Sciatic nerve (tissue), 2 donors: ENCODE measurements around the gene MR1. TPM values are rescaled to one million over a fixed set of nuclear protein-coding genes. Genes with fewer than 3 reads are reported as not detected.
A peak's percentile ranks its signal among the peaks of the same experiment; 100 is the strongest.

ENCODE experiments used
- ATAC-seq: fragments of 200-7000 bp; cut with Tn5 transposase; one replicate; pipeline ENCODE4 v1.9.1; 2020; ENCODE audit warnings: mild to moderate bottlenecking, moderate library complexity
- DNase-seq: peaks from one replicate; pipeline ENCODE4 v3.0.0-alpha.2; 2020; ENCODE audit warnings: low spot score
- intact Hi-C: fragments of 100-400 bp; cut with DNase I; formaldehyde crosslinking; loops from one replicate; pipeline ENCODE4 v1.14.2; 2022
- total RNA-seq: library from RNA; stranded (reverse); fragmentation: NEBNext Ultra II Directional; extraction: Animal tissue kit (Norgen Biotek cat#: 25700); gene quantifications from one replicate; pipeline ENCODE4 v1.2.1, GENCODE V29; 2021
- donor health status: DM: no; HTN: no; CAD: no.
- donor health status: DM: no; HTN: no; CAD: no.

Gene MR1
- 17.0 TPM for total RNA-seq

- DNase-seq (no peak), ATAC-seq (peak; percentile 97)
- intact Hi-C loops = no loop called here
Measured at GRCh38 chr1:181033799-181034451, at the start of gene MR1. Gene MR1 (plus strand): TSS chr1:181033983. CDS start chr1:181034008, 25 bp downstream.

- intact Hi-C loops = no loop called here
- no peak for ATAC-seq
- no peak for DNase-seq
Measured at GRCh38 chr1:180988253-180988752, 45.5 kb upstream of the MR1 start.

GRCh38 chr1:180994262-180994661, 39.5 kb upstream of the MR1 start:
- no peak for ATAC-seq
- no peak for DNase-seq
- intact Hi-C loops = no loop called here

GRCh38 chr1:180997843-180998504, 35.8 kb upstream of the MR1 start:
- no peak for DNase-seq
- intact Hi-C loops = no loop called here
- ATAC-seq = no peak

GRCh38 chr1:181001091-181001780, 32.5 kb upstream of the MR1 start:
- DNase-seq (no peak), ATAC-seq (no peak)
- intact Hi-C loops = no loop called here

- DNase-seq = no peak
- intact Hi-C loops = no loop called here
- no peak for ATAC-seq
Measured at GRCh38 chr1:181002582-181003172, 31.1 kb upstream of the MR1 start.

- no peak for DNase-seq
- ATAC-seq = peak; percentile 77
- intact Hi-C loops = no loop called here
Measured at GRCh38 chr1:181010789-181011188, 23.0 kb upstream of the MR1 start.

GRCh38 chr1:181011301-181012202, 22.2 kb upstream of the MR1 start:
- ATAC-seq = peak; percentile 10
- intact Hi-C loops = no loop called here
- DNase-seq = no peak

- intact Hi-C loops = no loop called here
- ATAC-seq (no peak), DNase-seq (no peak)
Measured at GRCh38 chr1:181012203-181012745, 21.5 kb upstream of the MR1 start.

- DNase-seq (no peak), ATAC-seq (no peak)
- intact Hi-C loops = no loop called here
Measured at GRCh38 chr1:181013144-181013543, 20.6 kb upstream of the MR1 start.

GRCh38 chr1:181014477-181015250, 19.1 kb upstream of the MR1 start:
- intact Hi-C loops = no loop called here
- ATAC-seq = no peak

GRCh38 chr1:181015251-181015615, 18.6 kb upstream of the MR1 start:
- DNase-seq = no peak
- intact Hi-C loops = no loop called here
- ATAC-seq = no peak

More at GRCh38 chr1:181014477-181015250, 19.1 kb upstream of the MR1 start:
- DNase-seq = no peak

GRCh38 chr1:181016563-181016962, 17.2 kb upstream of the MR1 start:
- no peak for ATAC-seq

GRCh38 chr1:181018901-181019681, 14.7 kb upstream of the MR1 start:
- ATAC-seq (no peak), DNase-seq (no peak)
- intact Hi-C loops = no loop called here

More at GRCh38 chr1:181016563-181016962, 17.2 kb upstream of the MR1 start:
- DNase-seq = no peak
- intact Hi-C loops = no loop called here

GRCh38 chr1:181021159-181021558, 12.6 kb upstream of the MR1 start:
- no peak for ATAC-seq
- intact Hi-C loops = no loop called here
- DNase-seq = no peak

- peak; percentile 79 for DNase-seq
- ATAC-seq = peak; percentile 70
- intact Hi-C loops = no loop called here
Measured at GRCh38 chr1:181021811-181022434, 11.9 kb upstream of the MR1 start.
